Activated B cell treated with CpG ODN at 0.5 μM for 24 hours (primary cell): ENCODE measurements around the gene PRSS53. TPM values are rescaled to one million over a fixed set of nuclear protein-coding genes. Genes with fewer than 3 reads are reported as not detected.

Source experiments
- ATAC-seq: fragments of 200-7000 bp; cut with Tn5 transposase; one replicate; pipeline ENCODE4 v1.10.0; 2021; ENCODE audit warnings: low read depth, mild to moderate bottlenecking, moderate library complexity
- CTCF ChIA-PET: fragments of 350-600 bp; sonication (Branson Sonifier 250); formaldehyde crosslinking; loops from one replicate; lab custom pipeline; 2021; ENCODE audit warnings: antibody characterized with exemption; lab: Charles Lee
- POLR2A ChIA-PET: fragments of 350-600 bp; sonication (Branson Sonifier 250); formaldehyde crosslinking; loops from one replicate; lab custom pipeline; 2021; ENCODE audit warnings: antibody characterized with exemption; lab: Charles Lee
- DNase-seq: peaks from one replicate; pipeline ENCODE4 v3.0.0; 2022
- H3K27ac Mint-ChIP-seq: one replicate; pipeline ENCODE4 v1.8.0; 2020; ENCODE audit warnings: mixed read lengths
- H3K27me3 Mint-ChIP-seq: one replicate; pipeline ENCODE4 v1.8.0; 2021; ENCODE audit warnings: mixed read lengths
- H3K36me3 Mint-ChIP-seq: one replicate; pipeline ENCODE4 v1.8.0; 2021; ENCODE audit warnings: low read depth, mixed read lengths
- H3K4me1 Mint-ChIP-seq: one replicate; pipeline ENCODE4 v1.8.0; 2021; ENCODE audit warnings: mixed read lengths
- H3K4me3 Mint-ChIP-seq: one replicate; pipeline ENCODE4 v1.8.0; 2020; ENCODE audit warnings: mild to moderate bottlenecking, mixed read lengths
- H3K9me3 Mint-ChIP-seq: one replicate; pipeline ENCODE4 v1.8.0; 2020; ENCODE audit warnings: mixed read lengths
- intact Hi-C: fragments of 100-400 bp; cut with micrococcal nuclease; formaldehyde crosslinking; loops from one replicate; pipeline ENCODE4 v1.15.1; 2024
- total RNA-seq: library from RNA; stranded (reverse); gene quantifications from 2 replicates; pipeline ENCODE4 v1.2.3, GENCODE V29; 2022
- TF ChIP-seq, protein P1 (sequence below): fragments of 200-600 bp; IDR thresholded peaks from one replicate; pipeline ENCODE4 v1.8.0; 2022; ENCODE audit warnings: antibody characterized with exemption, mild to moderate bottlenecking

PRSS53 gene
- total RNA-seq, 1 donor from 2014 or later = 5.5 TPM

DNA sequence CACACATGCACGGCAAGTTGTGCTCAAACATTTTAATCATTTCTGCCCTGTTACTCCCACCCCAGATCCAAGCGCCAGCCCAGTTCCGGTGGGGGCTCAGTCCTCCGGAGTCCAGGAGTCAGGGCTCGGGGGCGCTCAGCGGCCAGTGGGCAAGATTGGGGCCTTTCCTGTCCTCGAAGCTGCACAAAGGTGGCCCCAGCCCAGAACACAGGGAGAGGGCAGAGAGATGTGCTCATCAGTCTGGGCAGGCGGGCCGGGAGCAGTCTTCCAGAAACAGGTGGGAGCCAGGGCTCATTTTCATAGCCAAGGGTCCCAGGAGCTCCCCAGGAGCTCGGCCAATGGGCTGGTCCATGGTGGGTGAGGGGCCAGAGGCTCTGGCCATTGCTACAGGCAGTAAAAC lies 42.7 kb upstream of the PRSS53 start:
- Mint-ChIP-seq H3K9me3 (no peaks in the 10 kb centered on the region), H3K36me3 (peaks cover 64% of the 10 kb centered on the region), H3K27ac (no peak overlapping the region), H3K4me3 (no peak overlapping the region), H3K4me1 (no peaks in the 10 kb centered on the region), H3K27me3 (no peaks in the 10 kb centered on the region)
- POLR2A ChIA-PET = interaction anchor here (0.8 kb wide), 1 partner anchor 14 kb away, joined by 3 read pairs; the partner anchor contains the start of gene KAT8
- no peak for ATAC-seq
- TF ChIP-seq, protein P1, sequence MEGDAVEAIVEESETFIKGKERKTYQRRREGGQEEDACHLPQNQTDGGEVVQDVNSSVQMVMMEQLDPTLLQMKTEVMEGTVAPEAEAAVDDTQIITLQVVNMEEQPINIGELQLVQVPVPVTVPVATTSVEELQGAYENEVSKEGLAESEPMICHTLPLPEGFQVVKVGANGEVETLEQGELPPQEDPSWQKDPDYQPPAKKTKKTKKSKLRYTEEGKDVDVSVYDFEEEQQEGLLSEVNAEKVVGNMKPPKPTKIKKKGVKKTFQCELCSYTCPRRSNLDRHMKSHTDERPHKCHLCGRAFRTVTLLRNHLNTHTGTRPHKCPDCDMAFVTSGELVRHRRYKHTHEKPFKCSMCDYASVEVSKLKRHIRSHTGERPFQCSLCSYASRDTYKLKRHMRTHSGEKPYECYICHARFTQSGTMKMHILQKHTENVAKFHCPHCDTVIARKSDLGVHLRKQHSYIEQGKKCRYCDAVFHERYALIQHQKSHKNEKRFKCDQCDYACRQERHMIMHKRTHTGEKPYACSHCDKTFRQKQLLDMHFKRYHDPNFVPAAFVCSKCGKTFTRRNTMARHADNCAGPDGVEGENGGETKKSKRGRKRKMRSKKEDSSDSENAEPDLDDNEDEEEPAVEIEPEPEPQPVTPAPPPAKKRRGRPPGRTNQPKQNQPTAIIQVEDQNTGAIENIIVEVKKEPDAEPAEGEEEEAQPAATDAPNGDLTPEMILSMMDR = no peak
- no peak for DNase-seq
- CTCF ChIA-PET = no interaction called here
- intact Hi-C loops = no loop called here

DNA sequence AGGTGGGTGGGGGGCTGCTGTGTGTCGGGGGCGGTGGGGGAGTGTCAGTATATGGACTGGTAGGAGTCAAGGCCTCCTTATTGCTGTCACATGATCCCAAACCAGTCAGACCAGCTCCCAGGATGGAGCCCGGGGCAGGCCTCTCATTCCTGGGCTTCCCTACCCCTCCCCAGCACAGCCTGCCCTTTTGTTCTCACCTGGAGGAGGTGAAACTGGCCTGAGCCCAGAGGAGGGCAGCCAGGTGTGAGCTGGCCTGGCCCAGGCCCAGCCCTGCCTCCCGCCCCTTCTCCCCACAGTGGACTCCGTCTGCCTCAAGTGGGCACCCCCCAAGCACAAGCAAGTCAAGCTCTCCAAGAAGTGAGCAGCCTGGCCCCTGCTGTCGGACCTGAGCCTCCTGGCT lies 42.2 kb upstream of the PRSS53 start:
- intact Hi-C loops = no loop called here
- Mint-ChIP-seq H3K27ac (no peak overlapping the region), H3K9me3 (no peaks in the 10 kb centered on the region), H3K36me3 (peaks cover 69% of the 10 kb centered on the region), H3K4me1 (no peaks in the 10 kb centered on the region), H3K4me3 (no peak overlapping the region), H3K27me3 (no peaks in the 10 kb centered on the region)
- no peak for ATAC-seq
- ChIA-PET CTCF (no interaction called here), POLR2A (interaction anchor here (1.7 to 2.3 kb wide), 2 partner anchors 11 to 13 kb away, joined by 10 to 16 read pairs; partner anchors contain the start of gene KAT8)
- TF ChIP-seq, protein P1 = no peak
- DNase-seq = no peak

DNA sequence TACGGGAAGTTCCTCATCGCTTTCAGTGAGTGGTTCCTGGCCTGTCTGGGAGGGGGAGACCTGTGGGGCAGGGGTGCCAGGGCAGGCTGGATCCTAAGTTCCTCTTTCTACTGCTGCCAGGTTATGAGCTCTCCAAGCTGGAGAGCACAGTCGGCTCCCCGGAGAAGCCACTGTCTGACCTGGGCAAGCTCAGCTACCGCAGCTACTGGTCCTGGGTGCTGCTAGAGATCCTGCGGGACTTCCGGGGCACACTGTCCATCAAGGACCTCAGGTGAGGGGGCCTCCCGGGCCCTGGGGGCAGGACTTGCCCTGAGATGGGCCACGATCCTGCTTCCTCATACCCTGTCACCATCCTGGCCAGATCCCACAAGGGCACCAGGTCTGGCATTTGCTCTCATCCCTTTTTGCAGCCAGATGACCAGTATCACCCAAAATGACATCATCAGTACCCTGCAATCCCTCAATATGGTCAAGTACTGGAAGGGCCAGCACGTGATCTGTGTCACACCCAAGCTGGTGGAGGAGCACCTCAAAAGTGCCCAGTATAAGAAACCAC lies 41.7 kb upstream of the PRSS53 start:
- TF ChIP-seq, protein P1 = no peak
- Mint-ChIP-seq H3K9me3 (no peaks in the 10 kb centered on the region), H3K4me1 (no peaks in the 10 kb centered on the region), H3K27me3 (no peaks in the 10 kb centered on the region), H3K4me3 (no peak overlapping the region), H3K36me3 (peaks cover 73% of the 10 kb centered on the region), H3K27ac (no peak overlapping the region)
- POLR2A ChIA-PET = interaction anchor here (1.7 to 2.3 kb wide), 2 partner anchors 12 to 13 kb away, joined by 10 to 16 read pairs; partner anchors contain the start of gene KAT8
- DNase-seq = no peak
- intact Hi-C loops = no loop called here
- CTCF ChIA-PET = no interaction called here
- no peak for ATAC-seq

DNA sequence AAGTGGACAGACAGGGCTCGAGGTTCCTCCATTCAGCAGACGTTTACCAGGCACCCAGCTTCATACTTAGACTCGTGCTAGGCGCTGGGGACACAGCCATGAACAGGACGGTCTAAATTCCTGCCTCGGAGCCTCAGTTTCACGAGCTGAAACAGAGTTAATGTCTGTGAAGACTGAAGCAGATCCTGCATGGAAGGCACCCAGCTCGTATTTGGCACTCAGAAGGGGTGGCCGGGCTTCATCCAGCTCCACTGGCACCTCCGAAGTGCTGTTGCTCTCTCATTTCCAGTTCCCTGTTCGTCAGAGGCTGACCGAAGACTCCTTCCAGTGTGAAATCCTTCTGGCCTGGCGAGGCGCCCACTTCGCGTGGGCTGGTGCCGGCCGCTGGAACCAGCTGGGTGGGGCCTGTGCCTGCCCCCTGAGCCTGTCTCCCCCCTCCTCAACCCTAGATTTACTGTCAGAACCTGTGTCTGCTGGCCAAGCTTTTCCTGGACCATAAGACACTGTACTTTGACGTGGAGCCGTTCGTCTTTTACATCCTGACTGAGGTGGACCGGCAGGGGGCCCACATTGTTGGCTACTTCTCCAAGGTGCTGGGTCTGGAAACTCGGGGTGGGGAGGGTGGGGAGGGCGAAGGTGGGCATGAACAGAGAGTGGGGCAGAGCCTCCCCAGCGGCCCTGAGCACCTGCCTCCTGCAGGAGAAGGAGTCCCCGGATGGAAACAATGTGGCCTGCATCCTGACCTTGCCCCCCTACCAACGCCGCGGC lies 41.0 kb upstream of the PRSS53 start:
- intact Hi-C loops = no loop called here
- ATAC-seq (no peak), DNase-seq (no peak)
- ChIA-PET POLR2A (interaction anchor here (1.7 to 2.3 kb wide), 2 partner anchors 12 to 13 kb away, joined by 10 to 16 read pairs; partner anchors contain the start of gene KAT8), CTCF (no interaction called here)
- Mint-ChIP-seq H3K4me3 (no peak overlapping the region), H3K36me3 (peaks cover 77% of the 10 kb centered on the region), H3K4me1 (no peaks in the 10 kb centered on the region), H3K27ac (no peak overlapping the region), H3K9me3 (no peaks in the 10 kb centered on the region), H3K27me3 (no peaks in the 10 kb centered on the region)
- TF ChIP-seq, protein P1 = no peak
